A549 treated with CpdA at 1 μM for 4 hours (cell line): ENCODE data around the gene RPL13A. TPM values are rescaled to one million over a fixed set of nuclear protein-coding genes. Genes with fewer than 3 reads are reported as not detected.

Experiments used
- total RNA-seq: library from RNA; stranded (reverse); fragments of 200-300 nt; extraction: Qiagen RNA extraction; gene quantifications from 5 replicates; pipeline ENCODE4 v1.2.3, GENCODE V29; 2022; ENCODE audit warnings: low read depth

Gene RPL13A
- 3,996 to 4,378 TPM (median 4,082 TPM) in 5 replicates for total RNA-seq

GRCh38 chr19:49487277-49488045, at the start of gene RPL13A:
Gene RPL13A, plus strand, starts transcription at chr19:49487608. Its CDS starts 22 bp downstream, at chr19:49487630.

DNA sequence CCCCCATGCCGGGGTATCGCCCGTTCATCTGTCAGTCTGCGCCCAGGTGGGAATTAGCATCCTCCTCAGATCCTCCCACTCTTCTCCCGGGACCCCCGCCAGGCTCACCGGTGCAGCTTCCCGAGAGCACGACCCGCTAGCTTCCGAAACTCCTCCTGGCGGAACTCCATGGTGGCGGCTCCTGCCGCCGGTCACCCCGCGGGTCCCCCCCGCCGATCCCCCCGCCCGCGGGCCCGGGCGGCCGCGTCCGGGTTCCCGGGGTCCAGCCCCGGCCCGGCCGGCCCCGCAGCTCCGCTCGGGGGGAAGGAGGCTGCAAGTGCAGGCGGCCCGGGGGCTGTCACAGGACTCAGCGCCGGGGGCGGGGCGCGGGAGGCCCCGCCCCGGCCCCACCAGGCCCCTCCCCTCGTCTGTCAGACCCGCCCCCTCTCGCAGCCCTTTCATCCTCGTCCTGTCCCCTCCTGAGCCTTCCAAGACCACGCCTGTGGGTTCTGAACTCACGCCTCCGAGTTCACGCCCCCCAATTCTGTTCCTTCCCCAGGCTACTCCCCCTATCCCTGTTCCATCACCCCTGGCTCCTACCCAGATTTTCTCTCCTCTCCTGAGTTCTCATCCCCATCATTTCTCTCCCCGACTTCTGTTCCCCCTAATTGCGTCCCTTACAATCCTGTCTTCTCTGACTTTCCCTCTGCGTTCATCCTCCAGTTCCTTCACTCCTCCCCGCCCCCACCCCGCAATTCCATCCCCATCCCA, 46.0 kb upstream of the RPL13A start, which contains the start of gene SLC17A7:
TSS of gene SLC17A7 (minus strand) at position 318 of the 750 bp plus-strand sequence. CDS start at position 170, 148 bp downstream.

DNA sequence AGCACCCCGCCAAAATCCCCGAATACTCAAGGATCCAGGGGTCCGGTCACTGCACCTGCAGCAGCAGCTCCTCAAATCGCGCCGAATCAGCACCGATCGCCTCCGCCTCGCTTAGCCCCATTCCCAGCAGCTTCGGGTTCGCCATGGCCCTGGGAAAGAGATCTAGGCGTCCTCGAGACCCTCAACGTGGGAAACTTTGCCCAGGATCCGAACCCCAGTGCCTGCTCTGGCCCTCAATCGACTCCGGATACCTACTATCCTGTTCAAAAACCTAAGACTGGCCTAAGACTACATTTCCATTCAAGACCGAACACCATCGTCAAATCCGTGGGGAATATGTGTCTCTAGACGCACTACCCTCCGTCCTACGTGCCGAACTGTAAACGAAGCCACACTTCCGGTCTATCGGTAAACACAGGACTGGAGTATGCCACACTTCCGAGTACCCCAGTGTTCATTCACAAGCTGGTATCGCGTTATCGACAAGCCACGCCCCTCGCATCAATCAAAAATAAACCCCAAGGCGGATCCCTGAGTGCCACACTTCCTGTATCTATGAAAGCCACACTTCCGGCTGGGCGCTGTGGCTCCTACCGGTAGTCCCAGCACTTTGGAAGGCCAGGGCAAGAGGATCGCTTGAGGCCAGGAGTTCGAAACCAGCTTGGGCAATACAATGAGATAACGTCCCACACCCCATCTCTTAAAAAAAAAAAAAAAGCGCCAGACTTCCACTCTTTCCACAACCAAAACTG, 35.8 kb upstream of the RPL13A start, which contains the start of gene PIH1D1:
TSS of gene PIH1D1 (minus strand) at position 385 of the 752 bp plus-strand sequence. CDS start at position 145, 240 bp downstream.

DNA sequence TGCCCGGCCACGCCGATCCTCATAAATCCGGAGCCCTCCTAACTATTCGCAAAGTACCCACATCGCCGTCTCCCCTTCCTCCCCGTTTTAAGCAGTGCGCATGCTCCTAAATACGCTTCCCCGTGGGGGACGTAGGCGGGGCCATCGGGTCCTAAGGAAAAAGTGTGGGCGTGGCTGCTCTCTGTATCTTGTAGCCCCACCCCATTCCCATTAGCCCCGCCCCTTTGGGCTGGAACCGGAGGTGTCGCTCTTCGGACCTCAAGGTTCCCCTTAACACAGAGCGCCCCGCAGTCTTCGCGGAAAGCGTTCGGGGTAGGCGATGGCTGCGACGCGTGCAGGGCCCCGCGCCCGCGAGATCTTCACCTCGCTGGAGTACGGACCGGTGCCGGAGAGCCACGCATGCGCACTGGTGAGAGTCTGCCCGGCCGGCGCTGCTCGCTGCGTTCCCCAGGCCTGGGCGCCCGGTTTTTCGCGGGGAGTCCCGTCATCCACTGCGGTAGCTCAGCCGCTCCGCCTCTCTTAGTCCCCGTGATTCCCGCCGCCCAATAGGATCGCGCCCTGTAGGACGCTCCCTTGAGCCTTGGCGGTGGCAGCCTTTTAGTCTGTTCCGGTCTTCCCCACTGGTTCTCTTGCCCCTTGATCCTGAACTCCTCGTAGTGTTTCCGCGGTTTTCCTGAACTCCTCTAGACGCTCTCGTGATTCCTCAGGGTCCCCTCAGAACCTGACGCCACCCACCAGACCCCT, 34.2 kb upstream of the RPL13A start, which contains the start of gene ALDH16A1:
TSS of gene ALDH16A1 (plus strand) at position 213 of the 744 bp plus-strand sequence. CDS start at position 320, 107 bp downstream.

GRCh38 chr19:49473868-49474541, 13.4 kb upstream of the RPL13A start, which contains the start of gene FLT3LG:
Gene FLT3LG, plus strand, starts transcription at chr19:49474215. Its CDS starts 425 bp downstream, at chr19:49474640.

Other genes with a start within 250 kb of the RPL13A start
- gene SLC6A16, start 162.4 kb upstream of the RPL13A start, total RNA-seq: 1.0 to 1.3 TPM (median 1.1 TPM) in 5 replicates
- not detected in 5 replicates for gene CD37, start 152.2 kb upstream of the RPL13A start, total RNA-seq
- 14.6 to 19.1 TPM (median 16.8 TPM) in 5 replicates for gene TEAD2, start 125.2 kb upstream of the RPL13A start, total RNA-seq
- 0.30 to 0.81 TPM (median 0.47 TPM) in 4 of 5 replicates, not detected in the other for gene DKKL1, start 123.7 kb upstream of the RPL13A start, total RNA-seq
- not detected in 5 replicates for gene KASH5, start 99.4 kb upstream of the RPL13A start, total RNA-seq
- not detected in 5 replicates for gene PTH2, start 64.2 kb upstream of the RPL13A start, total RNA-seq
- gene GFY, start 62.2 kb upstream of the RPL13A start, total RNA-seq: 0.22 to 0.31 TPM (median 0.26 TPM) in 4 of 5 replicates, not detected in the other
- gene SLC17A7, start 46.1 kb upstream of the RPL13A start, total RNA-seq: 0.58 to 0.68 TPM (median 0.62 TPM) in 5 replicates
- gene PIH1D1, start 35.8 kb upstream of the RPL13A start, total RNA-seq: 92.8 to 102 TPM (median 100 TPM) in 5 replicates
- gene ALDH16A1, start 34.4 kb upstream of the RPL13A start, total RNA-seq: 18.2 to 27.7 TPM (median 23.6 TPM) in 5 replicates
- 1.3 to 1.7 TPM (median 1.3 TPM) in 5 replicates for gene FLT3LG, start 13.4 kb upstream of the RPL13A start, total RNA-seq
- gene RPS11, start 8.8 kb downstream of the RPL13A start, total RNA-seq: 3,847 to 4,288 TPM (median 4,148 TPM) in 5 replicates
- gene FCGRT, start 25.1 kb downstream of the RPL13A start, total RNA-seq: 22.9 to 31.3 TPM (median 28.2 TPM) in 5 replicates
- 1.1 to 2.4 TPM (median 2.2 TPM) in 5 replicates for gene RCN3, start 40.4 kb downstream of the RPL13A start, total RNA-seq
- 81.8 to 113 TPM (median 104 TPM) in 5 replicates for gene NOSIP, start 92.9 kb downstream of the RPL13A start, total RNA-seq
- 0.64 to 0.93 TPM (median 0.73 TPM) in 5 replicates for gene PRRG2, start 93.7 kb downstream of the RPL13A start, total RNA-seq
- 26.3 to 33.5 TPM (median 29.6 TPM) in 5 replicates for gene PRR12, start 103.6 kb downstream of the RPL13A start, total RNA-seq
- 78.0 to 135 TPM (median 125 TPM) in 5 replicates for gene RRAS, start 152.5 kb downstream of the RPL13A start, total RNA-seq
- gene SCAF1, start 154.6 kb downstream of the RPL13A start, total RNA-seq: 45.8 to 71.4 TPM (median 69.7 TPM) in 5 replicates
- gene IRF3, start 178.2 kb downstream of the RPL13A start, total RNA-seq: 90.0 to 124 TPM (median 114 TPM) in 5 replicates
- gene BCL2L12, start 178.3 kb downstream of the RPL13A start, total RNA-seq: 53.6 to 76.6 TPM (median 68.8 TPM) in 5 replicates
- gene PRMT1, start 189.7 kb downstream of the RPL13A start, total RNA-seq: 399 to 454 TPM (median 422 TPM) in 5 replicates
- gene ADM5, start 202.0 kb downstream of the RPL13A start, total RNA-seq: 3.9 to 7.0 TPM (median 6.8 TPM) in 5 replicates
- 13.3 to 15.1 TPM (median 13.5 TPM) in 5 replicates for gene CPT1C, start 203.5 kb downstream of the RPL13A start, total RNA-seq